ENCODE measurements around the gene LIN7B. TPM values are rescaled to one million over a fixed set of nuclear protein-coding genes. Genes with fewer than 3 reads are reported as not detected.
A peak's percentile ranks its signal among the peaks of the same experiment; 100 is the strongest.

LIN7B gene
- total and polyA plus RNA-seq, 9 of the 15 experiments (the other 6 are each of a cell fraction or from before 2014, with no cell fraction given): 0.89 to 15.7 (median 4.0) TPM

- peak; percentile 20; the same call in 1 of the 2 replicates for TF ChIP-seq ZNF592 (IDR thresholded peaks at IDR 0.05)
- TF ChIP-seq PTRF (tag; IDR thresholded peaks at IDR 0.05): no peak
- TF ChIP-seq MBD1 (CRISPR knock-in tag; IDR thresholded peaks at IDR 0.05): no peak
- TF ChIP-seq ZKSCAN1 (IDR thresholded peaks at IDR 0.05; ENCODE audit: low read depth, low read length): peak; percentile 40; the same call in 1 of the 2 replicates
- TF ChIP-seq, protein P1, sequence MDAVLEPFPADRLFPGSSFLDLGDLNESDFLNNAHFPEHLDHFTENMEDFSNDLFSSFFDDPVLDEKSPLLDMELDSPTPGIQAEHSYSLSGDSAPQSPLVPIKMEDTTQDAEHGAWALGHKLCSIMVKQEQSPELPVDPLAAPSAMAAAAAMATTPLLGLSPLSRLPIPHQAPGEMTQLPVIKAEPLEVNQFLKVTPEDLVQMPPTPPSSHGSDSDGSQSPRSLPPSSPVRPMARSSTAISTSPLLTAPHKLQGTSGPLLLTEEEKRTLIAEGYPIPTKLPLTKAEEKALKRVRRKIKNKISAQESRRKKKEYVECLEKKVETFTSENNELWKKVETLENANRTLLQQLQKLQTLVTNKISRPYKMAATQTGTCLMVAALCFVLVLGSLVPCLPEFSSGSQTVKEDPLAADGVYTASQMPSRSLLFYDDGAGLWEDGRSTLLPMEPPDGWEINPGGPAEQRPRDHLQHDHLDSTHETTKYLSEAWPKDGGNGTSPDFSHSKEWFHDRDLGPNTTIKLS (IDR thresholded peaks at IDR 0.05; ENCODE audit: borderline replicate concordance, low read depth): peak; percentile 78
- TF ChIP-seq ZNF197 (CRISPR knock-in tag; IDR thresholded peaks at IDR 0.05; ENCODE audit: low read depth): no peak
- TF ChIP-seq, protein P2, sequence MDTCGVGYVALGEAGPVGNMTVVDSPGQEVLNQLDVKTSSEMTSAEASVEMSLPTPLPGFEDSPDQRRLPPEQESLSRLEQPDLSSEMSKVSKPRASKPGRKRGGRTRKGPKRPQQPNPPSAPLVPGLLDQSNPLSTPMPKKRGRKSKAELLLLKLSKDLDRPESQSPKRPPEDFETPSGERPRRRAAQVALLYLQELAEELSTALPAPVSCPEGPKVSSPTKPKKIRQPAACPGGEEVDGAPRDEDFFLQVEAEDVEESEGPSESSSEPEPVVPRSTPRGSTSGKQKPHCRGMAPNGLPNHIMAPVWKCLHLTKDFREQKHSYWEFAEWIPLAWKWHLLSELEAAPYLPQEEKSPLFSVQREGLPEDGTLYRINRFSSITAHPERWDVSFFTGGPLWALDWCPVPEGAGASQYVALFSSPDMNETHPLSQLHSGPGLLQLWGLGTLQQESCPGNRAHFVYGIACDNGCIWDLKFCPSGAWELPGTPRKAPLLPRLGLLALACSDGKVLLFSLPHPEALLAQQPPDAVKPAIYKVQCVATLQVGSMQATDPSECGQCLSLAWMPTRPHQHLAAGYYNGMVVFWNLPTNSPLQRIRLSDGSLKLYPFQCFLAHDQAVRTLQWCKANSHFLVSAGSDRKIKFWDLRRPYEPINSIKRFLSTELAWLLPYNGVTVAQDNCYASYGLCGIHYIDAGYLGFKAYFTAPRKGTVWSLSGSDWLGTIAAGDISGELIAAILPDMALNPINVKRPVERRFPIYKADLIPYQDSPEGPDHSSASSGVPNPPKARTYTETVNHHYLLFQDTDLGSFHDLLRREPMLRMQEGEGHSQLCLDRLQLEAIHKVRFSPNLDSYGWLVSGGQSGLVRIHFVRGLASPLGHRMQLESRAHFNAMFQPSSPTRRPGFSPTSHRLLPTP (IDR thresholded peaks at IDR 0.05; ENCODE audit: borderline replicate concordance, extremely low read depth, insufficient read length): no peak
- TF ChIP-seq ZNF324 (CRISPR knock-in tag; IDR thresholded peaks at IDR 0.05): 0 out of 2 replicates have a peak, but pooled peaks have one; percentile 6
- TF ChIP-seq POLR3G (IDR thresholded peaks at IDR 0.05; ENCODE audit: extremely low read depth, insufficient read length, insufficient replicate concordance): no peak
- no peak for TF ChIP-seq SRSF3 (IDR thresholded peaks at IDR 0.05; ENCODE audit: insufficient read depth, low read length)
- no peak for TF ChIP-seq ZNF316 (IDR thresholded peaks at IDR 0.05)
- TF ChIP-seq RUNX1 (IDR thresholded peaks at IDR 0.05; ENCODE audit: low read depth): no peak
- no peak for TF ChIP-seq RBM39 (optimal IDR thresholded peaks at IDR 0.05; ENCODE audit: low read depth, low read length)
- no peak for TF ChIP-seq GTF2B (IDR thresholded peaks at IDR 0.05; ENCODE audit: extremely low read depth, insufficient read length)
Measured at GRCh38 chr19:49118565-49119410, 4.6 kb downstream of the LIN7B start, which contains the start of gene C19orf73 (continued).
